ENCODE measurements around the gene SCAPER. TPM values are rescaled to one million over a fixed set of nuclear protein-coding genes. Genes with fewer than 3 reads are reported as not detected.
A peak's percentile ranks its signal among the peaks of the same experiment; 100 is the strongest.

SCAPER gene
- total RNA-seq, 1 donor from 2014 or later, result 78.1 TPM

DNA sequence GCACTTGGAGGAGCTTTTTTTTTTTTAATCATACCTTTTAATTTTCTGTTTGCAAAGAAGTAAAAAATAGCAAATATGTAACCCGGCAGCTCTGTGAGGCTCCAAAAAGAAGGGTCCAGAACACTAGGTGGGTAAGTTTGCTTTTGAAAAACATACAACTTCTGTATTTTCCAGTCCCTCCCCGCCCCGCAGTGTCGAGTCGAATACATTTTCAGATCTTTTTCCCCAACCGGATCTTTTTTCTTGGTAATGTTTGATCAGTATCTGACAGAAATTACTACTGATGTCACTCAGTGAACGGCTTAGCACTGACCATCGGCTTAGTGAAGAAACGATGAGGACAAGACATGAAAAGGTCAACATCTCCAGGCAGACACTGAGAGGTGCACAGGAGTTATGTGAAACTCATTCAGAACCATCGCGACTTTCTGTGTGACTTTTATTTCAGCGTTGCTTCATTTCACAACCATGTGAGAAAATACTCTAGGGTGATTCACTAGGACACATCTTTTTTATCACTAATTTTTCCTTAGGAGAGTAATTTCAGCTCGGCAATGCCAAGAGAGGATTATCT, 557.6 kb downstream of the SCAPER start:
- intact Hi-C loops (cut with DNase I), result no loop called here
- no peak overlapping the region for H3K27ac ChIP-seq
- H3K4me3 ChIP-seq, result peak overlapping the region in 1 of 2 donors; percentile 50

DNA sequence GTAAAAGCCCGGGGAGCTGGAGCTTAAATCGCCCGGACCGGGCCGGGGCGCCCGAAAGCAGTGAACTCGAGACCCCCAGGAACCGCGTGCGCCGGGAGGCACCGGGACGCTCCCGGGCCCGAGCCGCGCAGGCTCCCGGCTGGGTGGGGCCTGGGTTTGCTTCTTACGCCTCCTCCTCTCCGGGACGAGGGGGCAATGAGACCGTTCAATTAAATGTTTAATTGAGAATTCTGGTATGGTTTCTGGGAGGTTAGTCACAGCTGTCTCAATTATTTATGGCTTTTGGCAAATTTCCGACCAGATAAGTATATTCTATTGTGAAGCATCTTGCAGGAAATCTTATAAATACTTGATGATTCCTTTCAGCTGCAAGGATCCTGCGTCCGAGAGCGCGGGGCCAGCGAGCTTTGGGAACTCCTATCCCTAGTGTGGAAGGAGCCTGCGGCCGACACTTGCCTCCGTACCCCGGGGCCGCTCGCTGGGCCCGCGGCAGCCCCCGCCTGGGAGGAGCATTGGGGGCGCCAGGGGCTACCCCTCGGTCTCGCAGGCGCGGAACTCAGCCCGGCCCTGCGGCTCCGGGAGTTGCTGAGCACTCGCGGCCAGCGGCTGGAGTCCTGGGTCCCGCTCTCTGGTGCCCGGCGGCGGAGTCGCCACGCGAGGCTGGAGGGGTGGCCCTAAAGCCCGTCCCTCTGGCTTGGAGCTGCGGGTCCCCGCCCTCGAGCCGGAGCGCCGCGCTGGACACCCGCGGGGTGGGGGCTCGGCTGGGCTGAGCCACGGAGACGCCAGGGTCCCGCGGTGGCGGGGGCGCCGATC, 558.3 kb downstream of the SCAPER start:
- Histone ChIP-seq H3K4me3 (peak overlapping the region; percentile 50 to 54), H3K27ac (no peak overlapping the region), H3K4me1 (peaks cover 16 to 25% of the 10 kb centered on the region in 2 donors), H3K36me3 (no peaks in the 10 kb centered on the region), H3K27me3 (peaks cover 49% of the 10 kb centered on the region), H3K9me3 (no peaks in the 10 kb centered on the region)
- TF ChIP-seq, protein P1, sequence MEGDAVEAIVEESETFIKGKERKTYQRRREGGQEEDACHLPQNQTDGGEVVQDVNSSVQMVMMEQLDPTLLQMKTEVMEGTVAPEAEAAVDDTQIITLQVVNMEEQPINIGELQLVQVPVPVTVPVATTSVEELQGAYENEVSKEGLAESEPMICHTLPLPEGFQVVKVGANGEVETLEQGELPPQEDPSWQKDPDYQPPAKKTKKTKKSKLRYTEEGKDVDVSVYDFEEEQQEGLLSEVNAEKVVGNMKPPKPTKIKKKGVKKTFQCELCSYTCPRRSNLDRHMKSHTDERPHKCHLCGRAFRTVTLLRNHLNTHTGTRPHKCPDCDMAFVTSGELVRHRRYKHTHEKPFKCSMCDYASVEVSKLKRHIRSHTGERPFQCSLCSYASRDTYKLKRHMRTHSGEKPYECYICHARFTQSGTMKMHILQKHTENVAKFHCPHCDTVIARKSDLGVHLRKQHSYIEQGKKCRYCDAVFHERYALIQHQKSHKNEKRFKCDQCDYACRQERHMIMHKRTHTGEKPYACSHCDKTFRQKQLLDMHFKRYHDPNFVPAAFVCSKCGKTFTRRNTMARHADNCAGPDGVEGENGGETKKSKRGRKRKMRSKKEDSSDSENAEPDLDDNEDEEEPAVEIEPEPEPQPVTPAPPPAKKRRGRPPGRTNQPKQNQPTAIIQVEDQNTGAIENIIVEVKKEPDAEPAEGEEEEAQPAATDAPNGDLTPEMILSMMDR (IDR thresholded peaks at IDR 0.05), result no peak
- no peak for DNase-seq (ENCODE audit: low spot score in 2 of 2)
- intact Hi-C loops (cut with DNase I), result no loop called here

More for the DNA sequence above, 557.6 kb downstream of the SCAPER start:
- Histone ChIP-seq H3K27me3 (peaks cover 46% of the 10 kb centered on the region), H3K9me3 (no peaks in the 10 kb centered on the region), H3K4me1 (peaks cover 15 to 20% of the 10 kb centered on the region in 2 donors), H3K36me3 (no peaks in the 10 kb centered on the region)
- DNase-seq (ENCODE audit: low spot score in 2 of 2), result no peak
- TF ChIP-seq, protein P1 (IDR thresholded peaks at IDR 0.05), result no peak

DNA sequence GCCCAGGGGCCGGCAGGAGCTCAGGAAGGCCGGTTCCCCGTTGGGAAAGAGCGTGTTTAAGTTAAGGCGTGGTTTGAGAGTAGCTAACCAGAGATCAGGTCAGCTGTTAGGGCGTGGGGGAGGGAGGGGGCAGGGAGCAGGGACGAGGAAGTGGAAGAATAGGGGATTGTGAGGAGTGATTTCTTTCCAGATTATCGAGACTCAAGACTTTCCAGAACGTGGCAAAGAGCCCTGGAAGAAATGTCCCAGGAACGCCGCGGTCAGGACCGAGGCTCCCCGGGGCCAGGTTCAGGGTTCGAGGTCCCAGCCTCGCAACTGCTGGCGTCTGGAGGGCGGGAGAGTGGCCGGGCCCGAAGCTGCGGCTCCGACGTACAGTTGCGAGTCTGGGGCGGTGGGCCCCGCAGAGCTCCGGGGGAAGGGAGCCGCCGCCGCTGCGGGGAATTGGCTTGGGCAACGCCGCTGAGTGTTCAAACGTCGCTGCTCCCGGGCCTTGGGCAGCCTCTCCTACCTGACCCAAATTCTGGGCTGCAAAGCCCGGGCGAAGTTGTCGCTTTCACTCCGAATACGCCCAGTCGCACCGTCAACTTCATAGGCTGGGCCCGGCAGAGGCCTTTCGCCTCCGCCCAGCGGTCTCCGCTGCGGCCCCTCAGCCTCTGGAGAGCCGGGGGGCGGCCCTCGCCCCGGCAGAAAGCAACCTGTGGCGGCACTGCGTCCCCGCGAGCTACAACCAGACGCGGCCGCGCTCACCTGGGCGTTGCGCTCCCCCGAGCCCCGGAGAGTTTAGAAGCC, 559.1 kb downstream of the SCAPER start:
- H3K4me3 ChIP-seq, result peak overlapping the region; percentile 50 to 54
- TF ChIP-seq, protein P1 (IDR thresholded peaks at IDR 0.05), result no peak
- peaks cover 16 to 33% of the 10 kb centered on the region in 2 donors for H3K4me1 ChIP-seq
- H3K36me3 ChIP-seq, result no peaks in the 10 kb centered on the region
- no peak for DNase-seq (ENCODE audit: low spot score in 2 of 2)
- H3K9me3 ChIP-seq, result no peaks in the 10 kb centered on the region
- H3K27me3 ChIP-seq, result peaks cover 51% of the 10 kb centered on the region
- no peak overlapping the region for H3K27ac ChIP-seq
- intact Hi-C loops (cut with DNase I), result no loop called here

DNA sequence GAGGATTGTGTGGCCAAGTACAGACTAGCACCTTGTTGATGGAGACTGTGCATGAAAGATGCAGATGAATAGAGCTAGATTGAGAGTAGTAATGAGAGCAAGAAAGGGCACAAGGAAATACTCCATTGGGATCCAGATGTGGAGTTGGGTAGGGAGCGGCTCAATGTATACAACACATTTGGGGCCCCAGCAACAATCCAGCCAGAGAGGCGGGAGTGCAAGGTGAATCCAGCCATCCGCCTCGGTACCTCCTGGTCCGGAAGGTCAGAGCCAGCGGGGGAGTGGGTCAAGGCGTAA, 559.6 kb downstream of the SCAPER start:
- H3K36me3 ChIP-seq, result no peaks in the 10 kb centered on the region
- DNase-seq (ENCODE audit: low spot score in 2 of 2), result no peak
- H3K9me3 ChIP-seq, result no peaks in the 10 kb centered on the region
- intact Hi-C loops (cut with DNase I), result no loop called here
- no peak overlapping the region for H3K27ac ChIP-seq
- H3K27me3 ChIP-seq, result peaks cover 57% of the 10 kb centered on the region
- peaks cover 20 to 38% of the 10 kb centered on the region in 2 donors for H3K4me1 ChIP-seq
- TF ChIP-seq, protein P1 (IDR thresholded peaks at IDR 0.05), result no peak
- H3K4me3 ChIP-seq, result peak overlapping the region in 1 of 2 donors; percentile 54

DNA sequence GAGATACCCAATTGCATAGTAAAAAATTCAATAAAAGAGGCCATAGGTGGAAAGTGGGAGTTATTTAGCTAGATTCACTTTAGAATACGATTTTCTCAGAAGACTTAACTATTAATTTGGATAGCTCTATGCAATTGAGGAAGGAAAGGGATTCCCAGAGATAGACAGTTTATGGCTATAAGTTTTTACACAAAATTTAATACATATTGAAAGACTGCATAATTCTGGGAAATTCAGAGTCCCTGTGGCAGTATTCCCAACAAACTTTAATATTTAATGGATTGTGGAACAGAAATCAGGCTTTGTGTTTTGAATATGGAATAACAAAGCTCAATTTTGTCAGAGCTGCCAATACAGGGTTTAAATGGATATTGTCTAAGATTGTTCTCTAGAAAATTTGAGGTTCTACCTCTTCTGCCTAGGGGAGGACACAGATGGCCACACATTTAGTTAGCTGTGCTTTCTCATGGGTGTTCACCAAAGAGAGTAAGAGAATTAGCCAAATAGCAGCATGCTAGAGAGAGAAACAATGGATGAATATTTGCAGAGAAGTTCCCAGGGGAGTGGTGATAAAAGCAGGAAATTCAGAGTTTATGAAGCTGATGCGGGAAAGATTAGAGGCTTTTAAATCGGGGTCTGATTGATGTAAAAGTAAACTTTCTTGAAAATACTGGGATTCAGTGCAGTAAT, 560.1 kb downstream of the SCAPER start:
- peaks cover 62% of the 10 kb centered on the region for H3K27me3 ChIP-seq

More for the DNA sequence above, 560.1 kb downstream of the SCAPER start:
- H3K9me3 ChIP-seq, result no peaks in the 10 kb centered on the region
- H3K4me1 ChIP-seq, result peaks cover 25 to 43% of the 10 kb centered on the region in 2 donors
- no peak for DNase-seq (ENCODE audit: low spot score in 2 of 2)
- no peak overlapping the region for H3K27ac ChIP-seq
- H3K36me3 ChIP-seq, result no peaks in the 10 kb centered on the region
- H3K4me3 ChIP-seq, result no peak overlapping the region
- TF ChIP-seq, protein P1 (IDR thresholded peaks at IDR 0.05), result no peak
- intact Hi-C loops (cut with DNase I), result no loop called here
